ENCODE measurements around the gene MAGOH. TPM values are rescaled to one million over a fixed set of nuclear protein-coding genes. Genes with fewer than 3 reads are reported as not detected.

Gene MAGOH
- total and polyA plus RNA-seq, 2 of the 13 experiments (the other 11 are each of a cell fraction or from before 2014, with no cell fraction given) = 24.1 to 87.0 TPM

DNA sequence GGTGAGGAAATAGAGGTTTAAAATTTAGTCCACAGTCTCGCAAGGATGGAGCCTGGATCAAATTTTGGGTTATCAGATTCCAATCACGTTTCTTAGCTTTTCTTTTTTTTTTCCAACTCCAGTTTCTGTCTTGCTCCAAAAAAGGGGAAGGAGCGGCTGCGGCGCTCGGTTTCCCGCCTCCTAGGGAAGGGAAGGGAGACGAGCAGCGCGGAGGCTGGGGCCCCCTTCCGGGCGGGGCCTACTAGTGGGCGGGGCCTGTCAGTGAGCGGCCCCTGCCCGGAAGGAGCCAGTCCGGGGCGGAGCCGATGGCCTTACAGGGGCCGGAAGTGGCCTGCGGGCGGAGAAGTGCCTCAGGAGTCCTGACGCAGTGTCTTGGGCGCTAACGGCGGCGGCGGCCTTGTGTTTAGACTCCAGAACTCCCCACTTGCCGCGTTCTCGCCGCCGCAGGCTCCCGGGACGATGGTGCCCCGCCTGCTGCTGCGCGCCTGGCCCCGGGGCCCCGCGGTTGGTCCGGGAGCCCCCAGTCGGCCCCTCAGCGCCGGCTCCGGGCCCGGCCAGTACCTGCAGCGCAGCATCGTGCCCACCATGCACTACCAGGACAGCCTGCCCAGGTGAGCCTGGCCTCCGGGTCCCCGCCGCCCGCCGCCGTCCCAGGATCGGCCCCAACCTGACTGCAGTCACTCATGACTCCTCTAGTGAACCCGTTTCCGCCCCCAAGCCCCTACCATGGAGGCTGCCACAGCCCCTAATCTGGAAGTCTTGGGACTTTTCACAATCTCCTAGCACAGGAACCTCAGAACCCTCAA, 41.6 kb downstream of the MAGOH start, which contains the start of gene CPT2 (continued):
- TF ChIP-seq ELF1 (CRISPR knock-in tag; IDR thresholded peaks at IDR 0.05) (peak; percentile 91), TFDP2 (CRISPR knock-in tag; IDR thresholded peaks at IDR 0.05) (peak; percentile 88), ZNF768 (CRISPR knock-in tag; IDR thresholded peaks at IDR 0.05) (peak; percentile 59; the same call in 1 of the 2 replicates), ZNF816 (CRISPR knock-in tag; IDR thresholded peaks at IDR 0.05; ENCODE audit: borderline replicate concordance) (no peak), ZNF572 (CRISPR knock-in tag; IDR thresholded peaks at IDR 0.05) (no peak), SRF (IDR thresholded peaks at IDR 0.05; ENCODE audit: low read depth, low read length) (peak; percentile 71), SETDB1 (CRISPR knock-in tag; IDR thresholded peaks at IDR 0.05; ENCODE audit: borderline replicate concordance) (no peak), TOE1 (CRISPR knock-in tag; IDR thresholded peaks at IDR 0.05) (no peak), DR1 (CRISPR knock-in tag; IDR thresholded peaks at IDR 0.05) (peak; percentile 38; the same call in 1 of the 2 replicates), EZH2 (conservative IDR thresholded peaks at IDR 0.05; ENCODE audit: low read depth, low read length) (no peak), HNF4A (CRISPR knock-in tag; IDR thresholded peaks at IDR 0.05) (peak; percentile 1; the same call in 1 of the 2 replicates), HOXA5 (CRISPR knock-in tag; IDR thresholded peaks at IDR 0.05) (no peak), ZNF616 (CRISPR knock-in tag; IDR thresholded peaks at IDR 0.05; ENCODE audit: low read depth) (0 out of 2 replicates have a peak, but pooled peaks have one; percentile 46), ZNF230 (CRISPR knock-in tag; IDR thresholded peaks at IDR 0.05) (peak; percentile 65; the same call in 1 of the 2 replicates), MXI1 (IDR thresholded peaks at IDR 0.05; ENCODE audit: borderline replicate concordance, low read depth, low read length) (no peak; the same call in 2 of the 3 replicates), MAFK (conservative IDR thresholded peaks at IDR 0.05 in 1 of 2, IDR thresholded peaks at IDR 0.05 in 1 of 2; ENCODE audit: low read length in 2 of 2) (no peak), TFDP1 (CRISPR knock-in tag; IDR thresholded peaks at IDR 0.05; ENCODE audit: borderline replicate concordance) (peak; percentile 61; the same call in 1 of the 2 replicates), HIC2 (CRISPR knock-in tag; IDR thresholded peaks at IDR 0.05; ENCODE audit: low read depth) (no peak), SIX1 (CRISPR knock-in tag; IDR thresholded peaks at IDR 0.05; ENCODE audit: borderline replicate concordance) (peak; percentile 3; the same call in 1 of the 2 replicates)
- TF ChIP-seq, protein P1, sequence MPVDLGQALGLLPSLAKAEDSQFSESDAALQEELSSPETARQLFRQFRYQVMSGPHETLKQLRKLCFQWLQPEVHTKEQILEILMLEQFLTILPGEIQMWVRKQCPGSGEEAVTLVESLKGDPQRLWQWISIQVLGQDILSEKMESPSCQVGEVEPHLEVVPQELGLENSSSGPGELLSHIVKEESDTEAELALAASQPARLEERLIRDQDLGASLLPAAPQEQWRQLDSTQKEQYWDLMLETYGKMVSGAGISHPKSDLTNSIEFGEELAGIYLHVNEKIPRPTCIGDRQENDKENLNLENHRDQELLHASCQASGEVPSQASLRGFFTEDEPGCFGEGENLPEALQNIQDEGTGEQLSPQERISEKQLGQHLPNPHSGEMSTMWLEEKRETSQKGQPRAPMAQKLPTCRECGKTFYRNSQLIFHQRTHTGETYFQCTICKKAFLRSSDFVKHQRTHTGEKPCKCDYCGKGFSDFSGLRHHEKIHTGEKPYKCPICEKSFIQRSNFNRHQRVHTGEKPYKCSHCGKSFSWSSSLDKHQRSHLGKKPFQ (CRISPR knock-in tag; IDR thresholded peaks at IDR 0.05; ENCODE audit: insufficient replicate concordance) = peak; percentile 48
- TF ChIP-seq, protein P2, sequence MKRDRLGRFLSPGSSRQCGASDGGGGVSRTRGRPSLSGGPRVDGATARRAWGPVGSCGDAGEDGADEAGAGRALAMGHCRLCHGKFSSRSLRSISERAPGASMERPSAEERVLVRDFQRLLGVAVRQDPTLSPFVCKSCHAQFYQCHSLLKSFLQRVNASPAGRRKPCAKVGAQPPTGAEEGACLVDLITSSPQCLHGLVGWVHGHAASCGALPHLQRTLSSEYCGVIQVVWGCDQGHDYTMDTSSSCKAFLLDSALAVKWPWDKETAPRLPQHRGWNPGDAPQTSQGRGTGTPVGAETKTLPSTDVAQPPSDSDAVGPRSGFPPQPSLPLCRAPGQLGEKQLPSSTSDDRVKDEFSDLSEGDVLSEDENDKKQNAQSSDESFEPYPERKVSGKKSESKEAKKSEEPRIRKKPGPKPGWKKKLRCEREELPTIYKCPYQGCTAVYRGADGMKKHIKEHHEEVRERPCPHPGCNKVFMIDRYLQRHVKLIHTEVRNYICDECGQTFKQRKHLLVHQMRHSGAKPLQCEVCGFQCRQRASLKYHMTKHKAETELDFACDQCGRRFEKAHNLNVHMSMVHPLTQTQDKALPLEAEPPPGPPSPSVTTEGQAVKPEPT (CRISPR knock-in tag; IDR thresholded peaks at IDR 0.05; ENCODE audit: low read depth) = no peak

Measured in HepG2 (cell line).